ENCODE data around the gene ZNF385B. TPM values are rescaled to one million over a fixed set of nuclear protein-coding genes. Genes with fewer than 3 reads are reported as not detected.
"Not testable (repeated sequence)": the region's sequence is repeated elsewhere in the genome, so short reads cannot be mapped to it uniquely, and the experiment has no call there.

ZNF385B gene
- polyA plus RNA-seq, 12 donors: 11.0 to 32.8 (median 19.8) TPM; not detected in 1

DNA sequence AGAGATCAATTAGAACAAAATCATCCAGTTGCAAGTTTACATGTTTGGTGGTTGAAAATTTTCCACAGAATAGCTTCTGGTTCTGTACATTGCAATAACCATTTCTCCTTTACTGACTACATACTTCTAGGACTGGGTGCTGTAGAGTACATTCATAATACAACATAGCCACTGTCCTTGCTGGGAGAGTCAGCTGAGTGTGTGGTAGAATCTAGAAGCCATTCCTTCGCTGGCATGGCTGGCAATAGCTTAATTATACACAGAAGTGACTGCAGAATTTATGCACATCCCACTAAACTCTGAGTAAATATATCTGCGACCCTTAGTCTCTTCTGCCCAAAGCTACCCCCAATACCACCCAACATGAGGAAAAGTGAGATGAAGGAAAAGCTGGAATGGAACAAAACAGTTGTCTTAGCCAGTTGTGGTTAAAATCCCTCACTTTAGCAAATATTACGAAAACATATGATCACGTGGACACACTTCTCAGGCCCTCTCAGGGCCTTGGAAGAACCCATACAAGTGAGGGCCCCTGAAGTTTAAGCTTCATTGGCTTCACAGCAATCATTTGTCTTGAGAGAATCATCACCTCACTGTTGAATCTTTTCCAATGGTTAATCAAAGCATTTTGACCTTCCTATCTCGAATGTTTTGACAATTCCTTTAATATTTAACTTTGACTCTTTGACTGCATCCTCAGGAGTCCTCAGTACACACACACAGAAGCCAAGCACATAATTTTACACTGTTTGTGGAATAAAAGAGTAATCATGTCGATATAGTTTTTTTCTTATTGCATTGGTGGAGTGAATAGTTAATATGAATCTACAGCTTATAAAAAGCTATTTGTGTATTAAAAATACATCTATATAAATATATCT, 225.1 kb downstream of the ZNF385B start:
- no peak for DNase-seq

- DNase-seq: not testable (repeated sequence)
Observed at GRCh38 chr2:179631769-179632385, 229.5 kb downstream of the ZNF385B start.

DNA sequence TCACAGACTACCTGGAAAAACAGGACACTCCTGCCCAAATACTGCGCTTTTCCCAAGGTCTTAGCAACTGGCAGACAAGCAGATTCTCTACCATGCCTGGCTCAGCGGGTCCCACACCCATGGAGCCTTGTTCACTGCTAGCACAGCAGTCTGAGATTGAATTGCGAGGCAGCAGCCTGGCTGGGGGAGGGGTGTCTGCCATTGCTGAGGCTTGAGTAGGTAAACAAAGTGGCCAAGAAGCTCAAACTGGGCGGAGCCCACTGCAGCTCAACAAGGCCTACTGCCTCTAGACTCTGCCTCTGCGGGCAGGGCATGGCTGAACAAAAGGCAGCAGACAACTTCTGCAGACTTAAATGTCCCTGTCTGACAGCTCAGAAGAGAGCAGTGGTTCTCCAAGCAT, 231.6 kb downstream of the ZNF385B start:
- DNase-seq: not testable (repeated sequence)

GRCh38 chr2:179626261-179626660, 235.2 kb downstream of the ZNF385B start:
- no peak for DNase-seq

GRCh38 chr2:179622635-179623300, 238.6 kb downstream of the ZNF385B start:
- DNase-seq: no peak

GRCh38 chr2:179622112-179622511, 239.3 kb downstream of the ZNF385B start:
- DNase-seq: no peak

DNA sequence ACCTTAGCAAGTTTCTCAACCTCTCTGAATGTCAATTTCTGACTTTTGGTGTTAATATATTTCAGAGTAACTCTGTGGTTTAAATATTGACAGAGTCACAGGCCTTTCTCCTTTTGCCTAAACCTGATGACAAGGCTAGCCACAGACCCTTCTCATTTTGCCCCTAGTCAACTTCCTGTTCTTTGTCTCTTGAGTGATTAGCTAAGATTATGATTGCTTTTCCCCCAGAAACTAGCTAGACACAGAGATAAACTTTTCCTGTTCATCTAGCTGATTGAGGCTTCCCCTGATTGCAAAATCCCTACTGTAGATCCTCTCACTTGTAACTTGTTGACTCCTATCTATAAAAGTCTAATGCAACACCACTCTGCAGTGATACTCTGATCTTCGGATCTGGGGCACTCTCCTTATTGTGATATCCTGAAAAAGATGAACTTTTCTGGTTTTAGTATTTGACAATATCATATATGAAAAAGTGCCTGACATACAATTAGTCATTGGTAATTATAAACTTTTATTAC, 241.4 kb downstream of the ZNF385B start:
- no peak for DNase-seq

DNA sequence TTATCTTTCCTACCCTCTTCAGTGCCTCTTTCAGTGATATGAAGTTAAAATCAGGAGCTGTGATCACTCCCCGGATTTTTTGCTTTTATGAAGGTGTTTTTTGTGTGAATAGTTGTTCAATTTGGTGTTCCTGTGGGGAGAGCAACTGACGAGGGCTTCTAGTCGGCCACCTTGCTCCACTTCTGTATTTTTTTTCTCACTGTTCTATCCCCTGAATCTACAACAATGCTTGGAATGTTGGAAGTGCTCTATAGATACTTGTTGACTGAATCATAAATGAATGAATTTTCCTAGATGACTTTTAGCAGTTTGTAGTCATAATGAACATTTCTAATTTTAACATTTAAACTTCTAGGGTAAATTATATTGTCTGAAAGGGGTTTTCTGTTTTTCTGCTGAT, 247.3 kb downstream of the ZNF385B start:
- DNase-seq: no peak

DNA sequence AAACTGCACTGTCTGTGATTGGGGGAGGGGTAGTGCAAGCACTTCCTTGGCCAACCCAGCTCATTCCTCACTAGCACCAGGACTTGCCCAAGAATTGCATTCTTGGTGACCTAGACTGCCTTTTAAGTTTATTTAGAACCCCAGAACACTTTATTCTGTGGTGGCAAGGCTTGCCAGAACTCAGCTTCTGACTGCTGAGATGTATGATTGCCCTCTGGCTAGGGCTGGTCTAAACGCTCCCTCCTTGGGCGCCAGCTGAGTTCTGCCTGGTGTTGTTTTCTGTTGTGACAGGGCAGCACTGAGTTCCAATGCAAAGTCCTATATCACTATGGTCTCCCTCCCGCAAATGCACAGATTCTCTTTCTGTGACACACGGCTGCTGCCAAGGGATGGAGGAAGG, 247.7 kb downstream of the ZNF385B start:
- no peak for DNase-seq

- DNase-seq: no peak
Observed at GRCh38 chr2:179613299-179613651, 248.1 kb downstream of the ZNF385B start.

- DNase-seq: no peak
Observed at GRCh38 chr2:179612591-179613298, 248.7 kb downstream of the ZNF385B start.

DNA sequence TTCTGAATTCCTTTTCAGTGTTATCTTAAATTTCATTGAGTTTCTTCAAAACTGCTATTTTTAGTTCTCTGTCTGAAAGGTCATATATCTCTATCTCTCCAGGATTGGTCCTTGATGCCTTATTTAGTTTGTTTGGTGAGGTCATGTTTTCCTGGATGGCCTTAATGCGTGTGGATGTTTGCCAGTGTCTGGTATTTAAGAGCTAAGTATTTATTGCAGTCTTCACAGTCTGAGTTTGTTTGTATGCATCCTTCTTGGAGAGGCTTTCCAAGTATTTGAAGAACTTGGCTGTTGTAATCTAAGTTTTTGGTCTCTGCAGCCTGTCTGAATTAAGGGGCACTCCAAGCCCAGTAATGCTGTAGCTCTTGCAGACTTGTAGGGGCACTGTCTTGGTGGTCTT, 249.3 kb downstream of the ZNF385B start:
- no peak for DNase-seq

GRCh38 chr2:179606141-179606540, 255.3 kb downstream of the ZNF385B start:
- DNase-seq: no peak

DNA sequence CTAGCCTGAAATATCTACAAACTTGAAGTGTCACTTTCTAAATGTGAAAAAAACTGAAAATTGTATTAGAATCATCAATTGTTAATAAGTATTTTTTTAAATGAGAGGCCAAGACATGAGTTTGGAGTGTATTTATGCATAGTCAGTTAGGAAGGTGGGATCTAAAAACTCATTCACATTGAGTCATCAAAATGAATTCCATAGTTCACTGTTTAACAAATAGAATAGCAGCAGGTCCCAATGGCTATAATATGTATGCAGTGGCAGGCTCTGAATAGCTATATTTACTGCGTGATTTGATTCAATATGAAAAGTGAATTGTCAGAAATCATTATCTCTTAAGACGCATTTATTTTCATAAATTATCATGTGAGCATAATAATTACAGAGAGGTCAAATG, 256.1 kb downstream of the ZNF385B start:
- no peak for DNase-seq

DNA sequence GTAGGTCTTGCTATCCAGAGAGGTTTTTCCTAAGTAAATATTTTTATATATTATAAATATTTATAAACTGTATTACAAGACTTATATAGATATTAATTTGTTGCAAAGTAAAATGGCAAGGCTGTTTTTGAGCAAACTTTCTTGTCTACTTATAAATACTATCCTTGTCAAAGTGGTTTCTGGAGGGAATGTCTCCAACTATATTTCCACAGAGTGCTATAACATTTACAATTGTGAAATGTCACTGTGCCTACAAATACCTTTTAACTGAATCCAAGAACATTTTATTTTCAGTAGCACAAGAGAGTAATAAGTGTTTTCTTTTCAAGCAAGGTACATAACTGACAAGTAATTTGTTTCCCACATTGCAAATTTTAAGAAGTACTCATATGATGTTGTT, 256.8 kb downstream of the ZNF385B start:
- no peak for DNase-seq

- DNase-seq: no peak
Observed at GRCh38 chr2:179602452-179602851, 259.0 kb downstream of the ZNF385B start.

DNA sequence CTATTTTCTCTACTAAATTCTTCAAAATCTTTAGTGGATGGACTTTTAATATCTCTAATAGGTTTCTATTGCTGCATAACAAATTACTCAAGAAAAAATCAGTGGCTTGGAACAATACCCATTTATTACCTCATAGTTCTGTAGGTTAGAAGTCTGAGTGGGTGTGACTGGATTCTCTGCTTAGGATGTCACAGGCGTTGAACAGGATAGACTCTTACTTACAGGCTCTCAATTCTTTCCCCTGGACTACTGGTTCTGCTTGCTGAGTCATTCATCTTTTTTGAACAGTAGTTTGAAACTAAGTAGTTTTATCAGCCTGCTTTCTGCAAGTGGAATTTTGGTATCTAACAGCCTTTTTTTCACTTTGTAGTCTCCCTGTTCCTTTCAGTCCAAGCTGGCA, 265.4 kb downstream of the ZNF385B start:
- no peak for DNase-seq

DNA sequence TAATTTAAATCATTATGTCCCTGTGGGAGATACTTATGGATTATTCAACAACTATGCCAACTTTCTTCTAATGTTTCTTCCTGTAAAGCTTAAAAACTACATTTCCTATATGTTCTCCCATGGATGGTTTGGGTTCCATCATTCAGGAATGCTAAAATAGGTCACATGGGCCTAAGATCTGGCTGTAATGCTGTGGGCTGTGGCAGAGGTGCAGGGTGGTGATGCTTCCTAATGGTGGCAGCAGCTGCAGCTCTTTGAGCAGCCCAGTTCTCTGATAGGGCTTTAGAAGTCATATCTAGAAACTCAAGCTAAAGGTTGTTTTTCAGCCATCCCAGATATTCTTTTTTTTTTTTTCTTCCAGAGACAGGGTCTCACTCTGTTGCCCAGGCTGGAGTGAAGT, 266.1 kb downstream of the ZNF385B start:
- DNase-seq: no peak

GRCh38 chr2:179594268-179595112, 266.9 kb downstream of the ZNF385B start:
- no peak for DNase-seq

DNA sequence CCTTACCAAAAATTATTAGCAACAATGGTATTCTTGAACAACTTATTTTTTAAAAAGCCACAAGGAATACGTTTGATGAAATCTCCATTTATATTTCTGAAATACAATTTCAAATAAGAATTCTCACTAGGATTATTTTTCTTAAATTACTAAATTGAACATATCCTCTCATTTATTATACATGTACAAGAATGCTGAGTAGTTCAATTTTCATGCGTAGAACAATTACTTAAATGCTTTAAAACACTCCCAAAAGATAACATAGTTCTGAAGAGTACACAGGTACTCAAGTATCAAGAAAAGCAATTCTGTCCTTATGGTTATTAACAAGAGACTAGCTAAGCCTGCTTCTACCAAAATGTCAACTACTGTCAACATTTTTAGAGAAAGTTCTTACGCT, 268.1 kb downstream of the ZNF385B start:
- no peak for DNase-seq
